AG10803 (cell line): ENCODE results near the gene NID1.
"Not testable (repeated sequence)": the region's sequence is repeated elsewhere in the genome, so short reads cannot be mapped to it uniquely, and the experiment has no call there.

Experiments used
- DNase-seq: peaks from one replicate; pipeline ENCODE4 v3.0.0; 2010; ENCODE audit warnings: low read depth
- H3K4me3 ChIP-seq: 2 replicates; pipeline ENCODE4 v1.5.1; 2011; ENCODE audit warnings: mild to moderate bottlenecking, low read length, control low read depth
- CTCF ChIP-seq: conservative IDR thresholded peaks from 2 replicates; pipeline ENCODE4 v1.5.1; 2011; ENCODE audit warnings: mild to moderate bottlenecking, low read length, control low read depth, inconsistent platforms

NID1 gene

GRCh38 chr1:236007781-236008180 lies 57.1 kb downstream of the NID1 start:
- no peak for DNase-seq
- no peak for TF ChIP-seq CTCF
- H3K4me3 ChIP-seq, result no peak overlapping the region

- not testable (repeated sequence) for DNase-seq, H3K4me3 ChIP-seq
These were observed 61.8 kb downstream of the NID1 start for GRCh38 chr1:236003058-236003457.

- TF ChIP-seq CTCF, result no peak
- H3K4me3 ChIP-seq, result no peak overlapping the region
These were observed 62.3 kb downstream of the NID1 start for GRCh38 chr1:236002572-236002971.

GRCh38 chr1:236002025-236002390 lies 62.9 kb downstream of the NID1 start:
- H3K4me3 ChIP-seq, result no peak overlapping the region
- DNase-seq, result no peak
- no peak for TF ChIP-seq CTCF

More at GRCh38 chr1:236002572-236002971, 62.3 kb downstream of the NID1 start:
- no peak for DNase-seq

GRCh38 chr1:236000781-236001180 lies 64.1 kb downstream of the NID1 start:
- no peak for DNase-seq
- no peak overlapping the region for H3K4me3 ChIP-seq
- TF ChIP-seq CTCF, result no peak

- TF ChIP-seq CTCF, result no peak
- no peak overlapping the region for H3K4me3 ChIP-seq
- peak; percentile 89 for DNase-seq
These were observed 65.5 kb downstream of the NID1 start for GRCh38 chr1:235999259-235999925.

GRCh38 chr1:235998812-235999211 lies 66.1 kb downstream of the NID1 start:
- DNase-seq, result peak; percentile 48
- no peak overlapping the region for H3K4me3 ChIP-seq
- no peak for TF ChIP-seq CTCF

- no peak for DNase-seq
- H3K4me3 ChIP-seq, result no peak overlapping the region
- TF ChIP-seq CTCF, result no peak
These were observed 67.0 kb downstream of the NID1 start for GRCh38 chr1:235997931-235998330.
